Naive thymus-derived CD8-positive, alpha-beta T cell (primary cell): ENCODE measurements around the gene UNC93B1. TPM values are rescaled to one million over a fixed set of nuclear protein-coding genes. Genes with fewer than 3 reads are reported as not detected.

Experiments
- ATAC-seq, 2 donors: fragments of 150-1000 bp; cut with Tn5 transposase in 1 of 2; sonication (Bioruptor Pico), chemical (Tn5 transposase) in 1 of 2; 1 replicate in 1 of 2; 2 replicates in 1 of 2; pipeline ENCODE4 v1.10.0; 2021; ENCODE audit warnings: mild to moderate bottlenecking in 2 of 2, moderate library complexity in 2 of 2
- POLR2A ChIA-PET: fragments of 350-600 bp; sonication (Branson Sonifier 250); formaldehyde crosslinking; loops from one replicate; lab custom pipeline; 2021; ENCODE audit warnings: antibody characterized with exemption; lab: Charles Lee
- DNase-seq, 10 donors: peaks; one replicate each; pipeline versions ENCODE4 v3.0.0 to v3.0.0-alpha.2; 2020 to 2022
- H3K27ac Mint-ChIP-seq, 10 donors: one replicate each; pipeline ENCODE4 v1.8.0; 2020 to 2022; ENCODE audit warnings: mild to moderate bottlenecking in 10 of 10, mixed read lengths in 10 of 10, moderate library complexity in 4 of 10, inconsistent platforms in 1 of 10
- H3K27me3 Mint-ChIP-seq, 5 donors: one replicate each; pipeline ENCODE4 v1.8.0; 2021 to 2022; ENCODE audit warnings: mixed read lengths in 5 of 5
- H3K36me3 Mint-ChIP-seq, 3 donors: one replicate each; pipeline ENCODE4 v1.8.0; 2020 to 2022; ENCODE audit warnings: mixed read lengths in 3 of 3, mild to moderate bottlenecking in 2 of 3, inconsistent platforms in 1 of 3
- H3K4me1 Mint-ChIP-seq, 4 donors: one replicate each; pipeline ENCODE4 v1.8.0; 2021 to 2022; ENCODE audit warnings: mixed read lengths in 4 of 4
- H3K4me3 Mint-ChIP-seq, 10 donors: one replicate each; pipeline ENCODE4 v1.8.0; 2020 to 2022; ENCODE audit warnings: mild to moderate bottlenecking in 10 of 10, mixed read lengths in 10 of 10, moderate library complexity in 6 of 10, inconsistent platforms in 1 of 10
- H3K9me3 Mint-ChIP-seq, 9 donors: one replicate each; pipeline ENCODE4 v1.8.0; 2020 to 2022; ENCODE audit warnings: mixed read lengths in 9 of 9, mild to moderate bottlenecking in 3 of 9, inconsistent platforms in 1 of 9, moderate library complexity in 1 of 9
- polyA plus RNA-seq, 3 donors: library from polyadenylated mRNA; unstranded; fragments of 300-500 nt; fragmentation: Illumina TruSeq; gene quantifications; one replicate each; pipeline ENCODE4 v1.2.3, GENCODE V29; 2021
- total RNA-seq, 8 experiments: library from RNA in 2 of 8; stranded (reverse) in 2 of 8; gene quantifications; one replicate each; pipeline ENCODE4 v1.2.3 and lab custom pipeline; 2021 to 2026

The UNC93B1 gene
- total and polyA plus RNA-seq, 5 experiments from 2014 or later = 8.9 to 17.4 (median 11.0) TPM

DNA sequence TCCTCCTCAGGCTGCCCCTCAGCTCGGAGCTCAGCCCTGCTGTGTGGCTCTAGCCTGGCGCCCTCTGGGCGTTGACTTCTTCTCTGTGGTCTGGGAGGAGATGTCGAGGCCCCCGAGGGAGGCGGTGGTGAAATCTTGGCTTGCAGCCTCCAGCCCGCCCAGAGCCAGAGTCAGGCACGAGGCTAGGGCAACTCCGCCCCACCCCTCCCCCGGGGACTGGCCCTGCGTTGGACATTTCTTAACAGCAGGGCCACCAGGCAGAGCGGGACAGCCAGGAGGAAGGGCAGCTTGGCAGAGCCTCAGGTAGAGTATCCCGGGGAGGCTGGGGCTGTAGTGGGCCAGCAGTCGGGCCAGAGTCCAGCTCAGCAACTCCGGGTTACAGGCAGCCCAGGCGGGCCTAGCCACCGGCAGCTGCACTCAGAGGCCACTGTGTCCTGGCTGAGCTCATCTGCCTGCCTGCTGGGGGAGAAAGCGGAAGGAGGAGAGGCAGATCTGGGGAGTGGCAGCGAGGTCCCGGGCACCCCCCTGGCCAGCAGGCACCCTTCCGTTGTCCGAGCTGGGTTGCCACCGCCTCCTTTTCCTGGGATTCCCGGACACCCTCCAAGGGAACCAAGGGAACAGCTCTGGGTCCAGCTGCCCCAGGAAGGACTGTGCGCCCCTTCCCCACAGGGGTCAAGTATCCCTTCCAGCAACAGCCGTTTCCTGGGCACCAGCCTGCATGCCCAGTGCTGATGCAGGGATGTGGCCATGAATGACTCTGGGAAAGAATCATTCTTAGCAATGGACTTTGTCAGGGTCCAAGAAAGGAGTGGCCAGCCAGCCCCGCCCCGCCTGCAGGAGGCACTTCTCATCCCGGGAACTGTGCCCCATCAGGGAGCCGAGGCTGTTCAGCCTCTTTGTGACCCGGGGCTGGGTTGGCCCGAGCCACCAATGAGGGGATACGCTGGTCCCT is 6.5 kb upstream of the UNC93B1 start, which contains the start of gene ALDH3B1:
ALDH3B1 (plus strand) TSS at position 238 of the 952 bp plus-strand sequence. CDS start 4,971 bp downstream, outside the sequence.
- no peaks in the 10 kb centered on the region for H3K9me3 Mint-ChIP-seq
- H3K4me3 Mint-ChIP-seq = peak within 1 kb of the TSS in 3 of 10 donors; percentile 6 to 73 (median 58)
- POLR2A ChIA-PET = no interaction called here
- H3K4me1 Mint-ChIP-seq = peaks cover 5 to 36% (median 14%) of the 10 kb centered on the region in 4 donors
- ATAC-seq = peak in 1 of 2 donors; percentile 43
- H3K27ac Mint-ChIP-seq = peak within 1 kb of the TSS in 7 of 10 donors; percentile 59 to 72 (median 65)
- H3K27me3 Mint-ChIP-seq = peaks cover 0 to 12% (median 1%) of the 10 kb centered on the region in 5 donors
- no peaks in the 10 kb centered on the region for H3K36me3 Mint-ChIP-seq
- DNase-seq = no peak

DNA sequence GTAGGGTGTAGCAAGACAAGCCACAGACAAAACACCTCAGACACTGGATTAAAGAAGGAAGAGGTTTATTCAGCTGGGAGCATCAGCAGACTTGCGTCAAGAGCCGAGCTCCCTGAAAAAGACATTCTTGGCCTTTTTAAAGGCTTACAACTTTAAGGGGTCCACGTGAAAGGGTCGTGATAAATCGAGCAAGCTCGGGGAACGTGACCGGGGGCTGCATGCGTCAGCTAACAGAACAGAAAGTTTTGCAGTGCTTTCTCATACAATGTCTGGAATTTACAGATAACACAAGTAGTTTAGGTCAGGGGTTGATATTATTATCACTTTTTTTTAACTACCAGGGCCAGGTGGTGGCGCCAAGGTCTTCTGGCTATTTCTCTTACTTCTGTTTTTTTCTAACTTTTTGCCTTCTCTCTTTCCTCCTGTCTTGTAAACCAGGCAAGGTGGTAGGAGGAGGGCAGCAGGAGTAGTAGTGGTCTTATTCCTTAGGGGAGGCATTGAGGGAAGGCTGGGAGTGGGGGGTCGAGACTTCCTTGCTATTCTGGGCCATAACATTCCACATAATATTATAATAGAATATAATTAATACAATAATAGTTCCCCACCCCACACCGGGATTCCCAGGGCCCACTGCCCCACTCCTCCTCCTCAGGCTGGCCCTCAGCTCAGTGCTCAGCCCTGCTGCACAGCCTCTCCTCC is 5.6 kb upstream of the UNC93B1 start:
- POLR2A ChIA-PET = no interaction called here
- H3K27me3 Mint-ChIP-seq = peaks cover 0 to 12% (median 1%) of the 10 kb centered on the region in 5 donors
- H3K4me1 Mint-ChIP-seq = peaks cover 9 to 42% (median 21%) of the 10 kb centered on the region in 4 donors
- H3K36me3 Mint-ChIP-seq = no peaks in the 10 kb centered on the region
- peak overlapping the region in 3 of 10 donors; percentile 6 to 73 (median 58) for H3K4me3 Mint-ChIP-seq
- H3K9me3 Mint-ChIP-seq = no peaks in the 10 kb centered on the region
- no peak for ATAC-seq
- no peak for DNase-seq
- peak overlapping the region in 5 of 10 donors; percentile 59 to 72 (median 65) for H3K27ac Mint-ChIP-seq

DNA sequence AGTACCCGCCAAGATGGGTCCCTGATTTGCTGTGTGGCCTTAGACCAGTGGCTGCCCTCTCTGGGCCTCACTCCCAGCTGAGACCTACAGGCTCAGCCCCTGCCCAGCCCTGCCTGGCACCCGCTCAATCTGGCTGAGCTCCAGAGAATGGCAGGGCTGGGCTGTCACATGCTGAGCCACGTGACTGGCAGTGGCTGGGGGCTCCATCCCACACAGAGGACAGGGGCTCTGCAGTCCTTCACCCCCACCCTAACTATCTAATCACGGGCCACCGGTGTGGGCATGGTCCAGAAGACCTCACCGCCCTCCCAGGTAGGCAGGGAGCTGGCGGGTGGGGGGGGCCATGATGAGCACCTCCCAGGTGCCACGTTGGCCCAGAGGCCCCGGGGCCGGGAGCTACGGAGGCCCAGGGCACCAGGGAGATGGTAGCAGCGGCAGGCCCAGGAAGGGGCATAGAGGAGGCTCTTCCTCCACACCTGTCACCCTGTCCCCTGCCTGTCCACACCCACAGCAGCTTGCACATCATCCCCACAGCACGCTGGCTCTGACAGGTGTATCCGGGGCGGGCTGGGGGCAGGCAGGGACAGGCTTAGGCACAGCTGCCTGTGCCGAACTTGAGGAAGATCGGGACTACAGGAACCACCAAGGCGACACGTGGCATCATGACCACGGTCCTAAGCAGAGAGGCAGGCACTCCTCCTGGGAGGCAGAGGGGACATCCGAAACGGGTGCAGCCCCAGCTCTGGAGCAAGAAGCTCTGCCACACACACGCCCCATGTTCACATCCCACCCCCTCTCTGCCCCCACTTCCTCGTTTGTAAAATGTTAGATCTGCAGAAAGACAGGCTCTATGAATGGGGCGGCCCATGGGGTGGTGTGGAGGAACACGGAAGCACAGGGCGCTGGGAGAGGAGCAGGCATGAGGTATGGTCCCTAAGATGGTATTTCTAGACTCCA is 4.8 kb upstream of the UNC93B1 start:
- POLR2A ChIA-PET = no interaction called here
- Mint-ChIP-seq H3K36me3 (no peaks in the 10 kb centered on the region), H3K27ac (peak overlapping the region in 7 of 10 donors; percentile 3 to 72 (median 61)), H3K9me3 (no peaks in the 10 kb centered on the region), H3K4me3 (peak overlapping the region in 7 of 10 donors; percentile 6 to 73 (median 42)), H3K4me1 (peaks cover 9 to 42% (median 27%) of the 10 kb centered on the region in 4 donors), H3K27me3 (peaks cover 0 to 7% (median 1%) of the 10 kb centered on the region in 5 donors)
- DNase-seq (no peak), ATAC-seq (peak in 1 of 2 donors; percentile 27)

DNA sequence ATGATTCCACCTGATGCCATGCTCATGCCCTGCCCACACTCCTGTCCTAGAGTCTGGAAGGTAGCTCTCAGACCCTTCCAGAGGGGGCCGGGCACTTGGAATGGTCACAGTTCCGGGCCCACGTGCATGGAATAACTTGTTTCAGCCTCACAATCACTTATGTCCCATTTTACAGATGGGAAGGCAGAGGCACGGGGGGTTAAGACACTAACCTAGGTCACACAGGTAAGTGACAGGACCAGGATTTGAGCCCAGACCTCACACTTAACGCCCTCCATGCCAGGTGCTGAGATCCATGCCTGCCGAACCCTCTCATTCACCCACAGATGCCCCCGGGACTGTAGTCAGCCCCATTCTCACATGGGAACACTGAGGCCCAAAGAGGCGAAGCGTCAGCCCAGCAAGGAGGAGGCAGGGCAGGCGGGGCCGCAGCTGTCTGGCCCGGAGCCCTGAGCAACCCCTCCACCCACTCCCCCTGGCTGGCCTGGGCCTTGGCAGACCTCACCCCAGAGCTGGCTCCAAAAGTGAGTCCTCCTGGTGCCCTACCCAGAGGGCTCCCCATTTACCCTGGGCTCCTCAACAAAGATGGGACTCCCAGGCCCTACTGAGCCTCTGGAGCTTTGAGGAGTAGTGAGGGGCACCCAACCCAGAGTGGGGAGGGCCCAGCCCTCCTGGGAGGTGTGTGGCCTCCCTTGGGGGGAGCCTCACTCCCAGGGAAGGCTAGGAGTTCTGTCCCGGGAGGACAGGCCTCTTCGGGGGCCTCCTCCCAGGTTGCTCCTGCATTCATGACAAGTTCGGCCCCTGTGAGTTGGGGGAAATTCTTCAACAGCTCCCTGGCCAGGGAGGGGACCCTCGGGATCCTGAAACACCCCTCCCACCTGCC is 3.8 kb upstream of the UNC93B1 start:
- ATAC-seq (no peak), DNase-seq (no peak)
- Mint-ChIP-seq H3K36me3 (no peaks in the 10 kb centered on the region), H3K27me3 (peaks cover 0 to 7% (median 1%) of the 10 kb centered on the region in 5 donors), H3K4me1 (peaks cover 12 to 45% (median 30%) of the 10 kb centered on the region in 4 donors), H3K27ac (no peak overlapping the region), H3K9me3 (no peaks in the 10 kb centered on the region), H3K4me3 (no peak overlapping the region)
- POLR2A ChIA-PET = no interaction called here

DNA sequence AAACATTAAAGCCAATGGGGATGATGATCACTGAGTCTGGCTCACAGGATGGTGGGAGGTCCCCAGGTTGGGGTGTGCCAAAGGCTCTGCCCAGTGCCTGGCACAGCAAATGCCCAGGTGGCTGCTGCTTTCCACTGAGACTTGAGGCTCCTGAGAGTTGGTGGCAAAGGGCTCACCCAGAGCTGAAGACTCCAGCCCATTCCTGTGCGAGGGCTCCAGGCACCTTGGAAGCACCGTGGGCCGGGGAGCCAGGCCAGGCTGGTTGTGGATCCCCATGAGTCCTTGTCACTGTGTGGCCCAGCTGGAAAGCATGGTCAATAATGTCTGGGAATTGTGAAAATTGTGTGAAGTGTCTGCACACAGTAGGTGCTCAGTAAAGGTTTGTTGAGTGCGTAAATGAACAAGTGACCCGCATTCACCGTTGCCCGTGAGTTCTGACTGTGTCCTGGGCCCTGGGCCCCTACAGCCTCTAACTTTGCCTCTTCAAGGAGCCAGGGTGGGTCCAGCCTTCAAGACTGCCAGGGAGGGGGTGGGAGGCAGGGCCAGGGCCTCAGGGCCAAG is 2.8 kb upstream of the UNC93B1 start:
- peaks cover 14 to 56% (median 37%) of the 10 kb centered on the region in 4 donors for H3K4me1 Mint-ChIP-seq
- no peaks in the 10 kb centered on the region for H3K9me3 Mint-ChIP-seq
- peaks cover 0 to 2% (median 0%) of the 10 kb centered on the region in 3 donors for H3K36me3 Mint-ChIP-seq
- H3K27ac Mint-ChIP-seq = no peak overlapping the region
- peaks cover 0 to 5% (median under 1%) of the 10 kb centered on the region in 5 donors for H3K27me3 Mint-ChIP-seq
- POLR2A ChIA-PET = no interaction called here
- DNase-seq = no peak
- ATAC-seq = no peak
- H3K4me3 Mint-ChIP-seq = peak overlapping the region in 2 of 10 donors; percentile 9 to 41

DNA sequence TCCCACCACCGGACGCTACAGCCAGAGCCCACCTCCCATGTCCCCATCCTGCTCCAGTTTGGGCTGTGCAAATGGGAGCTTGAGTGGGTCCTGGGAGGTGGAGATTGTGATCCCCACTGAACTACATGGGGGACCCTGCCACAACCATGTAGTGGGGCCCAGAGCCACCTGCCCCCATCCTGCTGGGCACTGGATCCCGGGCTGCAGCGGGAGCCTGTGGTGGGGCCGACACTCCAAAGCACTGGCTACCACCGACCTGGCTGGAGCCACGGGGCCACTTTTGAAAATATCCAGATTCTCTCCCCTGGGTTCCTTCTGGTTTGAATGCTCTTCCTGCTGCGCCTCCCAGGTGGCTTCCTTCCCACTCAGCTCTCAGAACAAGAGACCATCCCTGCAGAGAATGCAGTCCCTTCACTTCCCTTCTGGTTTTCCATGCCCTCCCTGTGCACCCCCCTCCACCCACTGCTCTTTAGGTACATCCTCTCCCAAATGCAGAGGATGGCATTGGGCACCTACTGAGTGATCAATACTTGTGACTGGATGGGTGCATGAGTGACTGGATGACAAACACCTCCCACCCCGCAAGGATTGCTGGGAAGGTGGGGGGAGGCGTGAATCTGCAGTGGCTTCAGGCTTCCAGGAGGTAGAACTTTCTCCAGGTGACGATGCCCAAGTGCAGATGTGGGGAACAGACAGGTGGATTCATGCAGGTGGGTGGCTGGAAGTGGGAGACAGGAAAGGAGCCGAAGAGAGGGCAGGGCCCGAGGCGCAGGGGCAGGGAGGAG is 846 bp upstream of the UNC93B1 start:
- no peak for DNase-seq
- Mint-ChIP-seq H3K4me1 (peaks cover 14 to 44% (median 33%) of the 10 kb centered on the region in 4 donors), H3K36me3 (peaks cover 0 to 2% (median 0%) of the 10 kb centered on the region in 3 donors), H3K27me3 (peaks cover 0 to 2% (median 0%) of the 10 kb centered on the region in 5 donors), H3K27ac (peak overlapping the region; percentile 16 to 92 (median 76)), H3K4me3 (peak overlapping the region; percentile 80 to 90 (median 86)), H3K9me3 (no peaks in the 10 kb centered on the region)
- no peak for ATAC-seq
- POLR2A ChIA-PET = interaction anchor here (0.5 to 2.4 kb wide), 3 partner anchors 26 to 209 kb away, joined by 3 to 6 read pairs (median 5); partner anchors contain the start of gene NDUFS8

DNA sequence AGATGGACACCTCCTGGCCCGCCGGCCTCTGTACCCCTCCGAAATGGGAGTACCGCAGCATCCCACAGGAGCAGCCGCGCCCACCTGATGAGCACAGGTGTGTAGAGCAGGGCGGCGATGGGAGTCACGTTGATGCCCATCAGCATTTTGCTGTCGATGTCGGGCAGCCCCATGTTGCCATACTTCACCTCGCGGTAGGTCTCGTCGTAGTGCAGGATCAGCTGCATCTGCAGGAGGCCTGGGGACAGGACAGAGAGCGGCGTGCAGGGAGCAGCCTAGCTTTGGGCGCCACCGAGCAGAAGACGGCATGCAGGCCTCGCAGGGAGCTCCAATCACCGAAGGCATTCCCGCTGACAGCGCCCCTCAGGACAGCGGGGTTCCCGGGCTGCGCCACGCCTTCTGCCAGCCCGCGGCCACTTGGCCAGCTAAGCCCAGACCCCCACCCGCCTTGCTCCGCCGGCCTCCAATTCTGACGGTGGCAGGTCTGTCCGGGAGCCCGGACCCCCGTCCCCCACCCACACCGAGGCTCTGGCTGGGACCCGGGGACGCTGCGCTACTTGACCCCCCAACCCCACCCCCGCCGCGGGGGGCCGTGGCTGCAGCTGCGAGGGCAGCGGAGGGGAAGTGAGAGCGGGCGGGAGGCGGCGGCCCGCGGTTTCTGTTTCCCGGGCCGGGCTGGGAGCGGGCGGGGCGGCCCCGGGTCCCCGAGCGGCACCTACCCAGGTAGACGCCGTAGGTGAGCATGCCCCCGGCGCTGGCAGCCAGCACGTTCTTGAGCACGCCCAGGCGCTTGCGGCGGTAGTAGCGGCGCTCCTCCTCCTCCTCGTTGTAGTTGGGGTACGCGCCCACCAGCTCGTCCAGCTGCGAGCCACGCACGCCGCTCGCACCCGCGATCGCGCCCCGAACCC is 705 bp downstream of the UNC93B1 start:
- peaks cover 0 to 2% (median 0%) of the 10 kb centered on the region in 3 donors for H3K36me3 Mint-ChIP-seq
- POLR2A ChIA-PET = interaction anchor here (1.1 to 2.4 kb wide), 3 partner anchors 28 to 211 kb away, joined by 3 to 5 read pairs (median 4); partner anchors contain the start of genes NDUFS8 and TCIRG1
- H3K27ac Mint-ChIP-seq = peak overlapping the region; percentile 36 to 90 (median 76)
- peak overlapping the region; percentile 71 to 93 (median 84) for H3K4me3 Mint-ChIP-seq
- no peaks in the 10 kb centered on the region for H3K27me3 Mint-ChIP-seq
- H3K4me1 Mint-ChIP-seq = peaks cover 14 to 42% (median 31%) of the 10 kb centered on the region in 4 donors
- ATAC-seq (peak; percentile 89 to 90), DNase-seq (peak; percentile 53 to 84 (median 64))
- no peaks in the 10 kb centered on the region for H3K9me3 Mint-ChIP-seq

DNA sequence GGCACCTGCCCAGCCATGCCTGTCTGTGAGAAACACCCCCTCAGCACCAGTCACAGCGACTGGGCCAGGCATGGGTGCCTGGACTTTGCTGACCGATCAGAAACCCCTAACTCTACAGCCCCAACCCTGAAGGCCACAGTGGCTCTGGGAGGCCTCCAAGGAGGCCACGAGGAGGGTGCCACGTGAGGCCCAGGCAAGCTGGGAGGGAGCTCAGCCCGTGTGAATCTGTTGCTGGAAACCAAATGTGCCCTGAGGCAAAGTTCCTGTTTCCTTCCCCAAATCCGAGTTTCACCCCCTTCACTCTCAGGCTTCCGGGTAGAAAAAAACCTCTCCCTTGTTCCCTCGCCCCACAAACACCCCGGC is 1.3 kb downstream of the UNC93B1 start:
- POLR2A ChIA-PET = interaction anchor here (1.6 to 2.4 kb wide), 2 partner anchors 29 to 36 kb away, joined by 4 to 5 read pairs; partner anchors contain the start of genes NDUFS8 and TCIRG1
- DNase-seq (no peak), ATAC-seq (no peak)
- Mint-ChIP-seq H3K4me1 (peaks cover 18 to 48% (median 37%) of the 10 kb centered on the region in 4 donors), H3K27me3 (no peaks in the 10 kb centered on the region), H3K4me3 (peak overlapping the region; percentile 71 to 93 (median 84)), H3K36me3 (peaks cover 0 to 2% (median 0%) of the 10 kb centered on the region in 3 donors), H3K27ac (peak overlapping the region; percentile 36 to 90 (median 78)), H3K9me3 (no peaks in the 10 kb centered on the region)

DNA sequence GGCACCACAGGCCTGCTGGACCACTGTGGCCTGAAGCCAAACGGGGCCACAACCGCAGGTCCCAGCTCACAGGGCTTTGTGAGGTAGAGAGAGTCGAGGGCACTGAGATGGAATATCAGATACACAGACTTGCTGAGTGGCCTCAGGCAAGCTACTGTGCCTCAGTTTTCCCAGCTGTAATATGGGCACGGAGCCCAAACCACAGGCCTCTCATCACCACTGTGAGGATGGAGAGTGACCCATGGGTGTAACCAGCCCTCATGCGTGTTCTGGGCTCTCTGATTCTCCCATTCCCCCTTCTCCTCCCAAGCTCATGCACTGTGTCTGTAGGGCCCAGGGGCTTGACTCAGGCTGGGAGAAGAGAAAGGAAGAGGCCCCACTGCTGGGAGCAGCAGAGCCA is 4.2 kb downstream of the UNC93B1 start:
- Mint-ChIP-seq H3K36me3 (peaks cover 0 to 3% (median 0%) of the 10 kb centered on the region in 3 donors), H3K4me3 (peak overlapping the region in 1 of 10 donors; percentile 14), H3K9me3 (no peaks in the 10 kb centered on the region), H3K4me1 (peaks cover 22 to 44% (median 41%) of the 10 kb centered on the region in 4 donors), H3K27me3 (no peaks in the 10 kb centered on the region), H3K27ac (no peak overlapping the region)
- POLR2A ChIA-PET = no interaction called here
- DNase-seq (no peak), ATAC-seq (no peak)
